ENCODE results near the gene PLPP1. TPM values are rescaled to one million over a fixed set of nuclear protein-coding genes. Genes with fewer than 3 reads are reported as not detected.

PLPP1 gene
- total and polyA plus RNA-seq, 2 of the 13 experiments (the other 11 are each of a cell fraction or from before 2014, with no cell fraction given): 7.3 to 12.1 TPM

DNA sequence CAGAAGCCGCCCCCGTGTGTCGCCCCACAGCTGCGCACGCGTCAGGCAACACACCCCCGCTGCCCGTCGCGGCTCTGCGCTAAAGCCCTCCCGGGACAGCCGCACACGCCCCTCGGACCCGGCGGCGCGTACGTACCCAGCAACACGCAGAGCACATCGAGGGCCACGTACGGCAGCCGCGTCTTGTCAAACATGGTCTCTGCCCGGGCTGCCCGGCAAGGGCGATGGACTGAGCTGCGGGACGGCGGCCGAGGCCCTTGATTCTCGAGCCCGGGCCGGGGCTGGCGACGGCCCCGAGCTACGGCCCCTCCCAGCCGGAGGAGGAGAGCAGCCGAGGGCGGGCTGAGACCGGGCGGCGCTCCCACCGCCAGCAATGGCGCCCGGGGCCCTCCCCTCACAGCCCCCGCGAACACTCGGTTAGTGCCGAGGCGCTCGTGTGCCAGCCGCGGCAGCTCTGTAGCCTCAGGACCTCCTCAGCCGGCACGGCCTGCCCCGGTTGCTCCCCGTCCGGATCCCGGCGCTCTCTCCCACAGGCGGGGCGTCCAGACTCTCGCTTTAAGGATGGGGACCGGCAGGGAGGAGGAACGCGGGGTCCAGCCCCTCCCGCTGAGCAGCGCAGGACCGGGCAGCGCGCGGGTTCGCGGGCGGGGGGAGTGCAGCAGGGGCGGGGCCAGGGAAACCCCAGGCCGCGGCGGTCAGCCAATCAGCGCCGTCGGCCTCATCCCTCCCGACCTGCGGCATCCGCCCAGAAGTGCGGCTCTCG is at the start of gene PLPP1 (continued):
- TF ChIP-seq NR1H2 (CRISPR knock-in tag; IDR thresholded peaks at IDR 0.05; ENCODE audit: borderline replicate concordance, low read depth) (no peak), EHMT2 (IDR thresholded peaks at IDR 0.05; ENCODE audit: borderline replicate concordance, low read depth, low read length) (no peak), ZNF432 (CRISPR knock-in tag; IDR thresholded peaks at IDR 0.05; ENCODE audit: borderline replicate concordance) (no peak), ZNF136 (CRISPR knock-in tag; IDR thresholded peaks at IDR 0.05; ENCODE audit: low read depth) (0 out of 2 replicates have a peak, but pooled peaks have one; percentile 37), MTF1 (CRISPR knock-in tag; IDR thresholded peaks at IDR 0.05) (no peak), RFXANK (CRISPR knock-in tag; IDR thresholded peaks at IDR 0.05) (no peak), SKIL (CRISPR knock-in tag; IDR thresholded peaks at IDR 0.05; ENCODE audit: borderline replicate concordance) (peak; percentile 14; the same call in 1 of the 2 replicates), SRSF4 (IDR thresholded peaks at IDR 0.05; ENCODE audit: low read depth, low read length, poor library complexity, severe bottlenecking) (no peak), RFXAP (CRISPR knock-in tag; IDR thresholded peaks at IDR 0.05; ENCODE audit: borderline replicate concordance) (0 out of 2 replicates have a peak, but pooled peaks have one; percentile 12), ZNF691 (CRISPR knock-in tag; IDR thresholded peaks at IDR 0.05; ENCODE audit: borderline replicate concordance, low read depth) (no peak), ZKSCAN8 (CRISPR knock-in tag; IDR thresholded peaks at IDR 0.05; ENCODE audit: borderline replicate concordance) (0 out of 2 replicates have a peak, but pooled peaks have one; percentile 18), ZNF207 (IDR thresholded peaks at IDR 0.05; ENCODE audit: borderline replicate concordance) (no peak), YEATS4 (CRISPR knock-in tag; IDR thresholded peaks at IDR 0.05; ENCODE audit: borderline replicate concordance) (peak; percentile 72), GFI1 (CRISPR knock-in tag; IDR thresholded peaks at IDR 0.05; ENCODE audit: borderline replicate concordance) (no peak; the same call in 1 of the 2 replicates), ZKSCAN5 (CRISPR knock-in tag; IDR thresholded peaks at IDR 0.05) (0 out of 2 replicates have a peak, but pooled peaks have one; percentile 23), TFDP2 (CRISPR knock-in tag; IDR thresholded peaks at IDR 0.05) (peak; percentile 42), MTA3 (CRISPR knock-in tag; IDR thresholded peaks at IDR 0.05) (no peak), THAP8 (CRISPR knock-in tag; IDR thresholded peaks at IDR 0.05; ENCODE audit: borderline replicate concordance) (0 out of 2 replicates have a peak, but pooled peaks have one; percentile 8)
- TF ChIP-seq, protein P1, sequence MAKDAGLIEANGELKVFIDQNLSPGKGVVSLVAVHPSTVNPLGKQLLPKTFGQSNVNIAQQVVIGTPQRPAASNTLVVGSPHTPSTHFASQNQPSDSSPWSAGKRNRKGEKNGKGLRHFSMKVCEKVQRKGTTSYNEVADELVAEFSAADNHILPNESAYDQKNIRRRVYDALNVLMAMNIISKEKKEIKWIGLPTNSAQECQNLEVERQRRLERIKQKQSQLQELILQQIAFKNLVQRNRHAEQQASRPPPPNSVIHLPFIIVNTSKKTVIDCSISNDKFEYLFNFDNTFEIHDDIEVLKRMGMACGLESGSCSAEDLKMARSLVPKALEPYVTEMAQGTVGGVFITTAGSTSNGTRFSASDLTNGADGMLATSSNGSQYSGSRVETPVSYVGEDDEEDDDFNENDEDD (CRISPR knock-in tag; IDR thresholded peaks at IDR 0.05; ENCODE audit: borderline replicate concordance): peak; percentile 33; the same call in 1 of the 2 replicates
- TF ChIP-seq, protein P2, sequence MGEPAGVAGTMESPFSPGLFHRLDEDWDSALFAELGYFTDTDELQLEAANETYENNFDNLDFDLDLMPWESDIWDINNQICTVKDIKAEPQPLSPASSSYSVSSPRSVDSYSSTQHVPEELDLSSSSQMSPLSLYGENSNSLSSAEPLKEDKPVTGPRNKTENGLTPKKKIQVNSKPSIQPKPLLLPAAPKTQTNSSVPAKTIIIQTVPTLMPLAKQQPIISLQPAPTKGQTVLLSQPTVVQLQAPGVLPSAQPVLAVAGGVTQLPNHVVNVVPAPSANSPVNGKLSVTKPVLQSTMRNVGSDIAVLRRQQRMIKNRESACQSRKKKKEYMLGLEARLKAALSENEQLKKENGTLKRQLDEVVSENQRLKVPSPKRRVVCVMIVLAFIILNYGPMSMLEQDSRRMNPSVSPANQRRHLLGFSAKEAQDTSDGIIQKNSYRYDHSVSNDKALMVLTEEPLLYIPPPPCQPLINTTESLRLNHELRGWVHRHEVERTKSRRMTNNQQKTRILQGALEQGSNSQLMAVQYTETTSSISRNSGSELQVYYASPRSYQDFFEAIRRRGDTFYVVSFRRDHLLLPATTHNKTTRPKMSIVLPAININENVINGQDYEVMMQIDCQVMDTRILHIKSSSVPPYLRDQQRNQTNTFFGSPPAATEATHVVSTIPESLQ (CRISPR knock-in tag; conservative IDR thresholded peaks at IDR 0.05): no peak

All from HepG2 (cell line).